Neutrophil (primary cell): ENCODE data around the gene TIMM17A.

Experiments
- H3K27ac ChIP-seq: fragments of 200-600 bp; sonication (generic); 2 replicates; pipeline ENCODE4 v1.5.1; 2016; ENCODE audit warnings: mild to moderate bottlenecking, moderate library complexity
- H3K27me3 ChIP-seq: fragments of 200-600 bp; sonication (generic); 2 replicates; pipeline ENCODE4 v1.6.0; 2016; ENCODE audit warnings: mild to moderate bottlenecking
- H3K36me3 ChIP-seq: fragments of 200-600 bp; sonication (generic); 2 replicates; pipeline ENCODE4 v1.5.1; 2017
- H3K4me1 ChIP-seq, 2 experiments: fragments of 200-600 bp in 1 of 2; sonication (generic) in 1 of 2; 1 replicate in 1 of 2; 2 replicates in 1 of 2; pipeline versions ENCODE4 v1.5.1 to v1.6.1; 2013 to 2016; ENCODE audit warnings: low read depth in 1 of 2, low read length in 1 of 2, mild to moderate bottlenecking in 1 of 2, moderate library complexity in 1 of 2; ENCODE audit not compliant: control insufficient read depth in 1 of 2, insufficient read depth in 1 of 2
- H3K4me3 ChIP-seq, 2 experiments: fragments of 200-600 bp in 1 of 2; sonication (generic) in 1 of 2; 1 replicate in 1 of 2; 2 replicates in 1 of 2; pipeline ENCODE4 v1.5.1; 2013 to 2016; ENCODE audit warnings: low read depth in 1 of 2, low read length in 1 of 2, mild to moderate bottlenecking in 1 of 2, moderate library complexity in 1 of 2
- H3K9me3 ChIP-seq: fragments of 200-600 bp; sonication (generic); 2 replicates; pipeline ENCODE4 v1.5.1; 2016
- CTCF ChIP-seq: fragments of 200-600 bp; sonication (generic); IDR thresholded peaks from 2 replicates; pipeline ENCODE4 v1.5.1; 2016; ENCODE audit warnings: antibody characterized with exemption

Gene TIMM17A

GRCh38 chr1:201955009-201955728, at the start of gene TIMM17A:
Gene TIMM17A, plus strand, starts transcription at chr1:201955503. Its CDS starts 24 bp downstream, at chr1:201955527.
- peaks cover 16% of the 10 kb centered on the region in 2 experiments for H3K4me1 ChIP-seq
- TF ChIP-seq CTCF: no peak
- no peaks in the 10 kb centered on the region for H3K27me3 ChIP-seq

GRCh38 chr1:201906336-201906735, 49.0 kb upstream of the TIMM17A start:
- no peaks in the 10 kb centered on the region for H3K36me3 ChIP-seq
- H3K27me3 ChIP-seq: no peaks in the 10 kb centered on the region
- H3K9me3 ChIP-seq: no peaks in the 10 kb centered on the region
- H3K27ac ChIP-seq: no peak overlapping the region
- TF ChIP-seq CTCF: no peak
- H3K4me1 ChIP-seq: no peaks in the 10 kb centered on the region
- H3K4me3 ChIP-seq: no peak overlapping the region

More at GRCh38 chr1:201955009-201955728, at the start of gene TIMM17A:
- H3K9me3 ChIP-seq: no peaks in the 10 kb centered on the region
- H3K27ac ChIP-seq: peak within 1 kb of the TSS; percentile 77
- peak within 1 kb of the TSS; percentile 72 to 80 for H3K4me3 ChIP-seq
- peaks cover 15% of the 10 kb centered on the region for H3K36me3 ChIP-seq

GRCh38 chr1:201907621-201908020, 47.7 kb upstream of the TIMM17A start:
- H3K4me1 ChIP-seq: no peaks in the 10 kb centered on the region

GRCh38 chr1:201911826-201912571, 43.3 kb upstream of the TIMM17A start:
- no peaks in the 10 kb centered on the region for H3K36me3 ChIP-seq
- H3K9me3 ChIP-seq: no peaks in the 10 kb centered on the region
- no peak overlapping the region for H3K27ac ChIP-seq
- no peak overlapping the region for H3K4me3 ChIP-seq
- H3K27me3 ChIP-seq: peaks cover 6% of the 10 kb centered on the region
- TF ChIP-seq CTCF: no peak
- no peaks in the 10 kb centered on the region for H3K4me1 ChIP-seq

More at GRCh38 chr1:201907621-201908020, 47.7 kb upstream of the TIMM17A start:
- Histone ChIP-seq H3K36me3 (no peaks in the 10 kb centered on the region), H3K27me3 (no peaks in the 10 kb centered on the region), H3K9me3 (no peaks in the 10 kb centered on the region), H3K27ac (no peak overlapping the region), H3K4me3 (no peak overlapping the region)
- no peak for TF ChIP-seq CTCF

- Histone ChIP-seq H3K9me3 (no peaks in the 10 kb centered on the region), H3K36me3 (no peaks in the 10 kb centered on the region), H3K27me3 (peaks cover 9% of the 10 kb centered on the region), H3K4me3 (no peak overlapping the region), H3K4me1 (no peaks in the 10 kb centered on the region), H3K27ac (no peak overlapping the region)
- TF ChIP-seq CTCF: no peak
Measured at GRCh38 chr1:201912832-201913231, 42.5 kb upstream of the TIMM17A start.
